H1 (cell line): ENCODE results near the gene TMEM130. TPM values are rescaled to one million over a fixed set of nuclear protein-coding genes. Genes with fewer than 3 reads are reported as not detected.

ENCODE experiments used
- CHD7 ChIP-seq: fragments of 300-600 bp; sonication (generic); IDR thresholded peaks from 2 replicates; pipeline ENCODE4 v1.7.1; 2012; ENCODE audit warnings: low read length, moderate library complexity, mild to moderate bottlenecking, inconsistent platforms; ENCODE audit not compliant: insufficient replicate concordance
- POU5F1 ChIP-seq: IDR thresholded peaks from 2 replicates; pipeline ENCODE4 v1.6.1; 2011; ENCODE audit warnings: low read depth, mild to moderate bottlenecking, low read length, moderate library complexity
- polyA plus RNA-seq, 7 experiments: library from polyadenylated mRNA; depleted of rRNA in 3 of 7; stranded (reverse) in 5 of 7; unstranded in 2 of 7; fragments of >200 nt in 5 of 7; fragments of 200-250 nt in 2 of 7; gene quantifications; 1 replicate in 5 of 7; 2 replicates in 1 of 7; 4 replicates in 1 of 7; pipeline versions ENCODE4 v1.2.1 to v1.2.3, GENCODE V29; 2011 to 2013; ENCODE audit warnings: missing spikeins in 2 of 7, mixed read lengths in 2 of 7
- total RNA-seq: library from RNA; stranded (reverse); fragmentation: NEBNext Ultra II Directional; extraction: Animal tissue kit (Norgen Biotek cat#: 25700); gene quantifications from 2 replicates; pipeline ENCODE4 v1.2.1, GENCODE V29; 2021

TMEM130 gene
- total and polyA plus RNA-seq, 2 of the 8 experiments (the other 6 are each of a cell fraction or from before 2014, with no cell fraction given), result 2.9 to 6.6 TPM

GRCh38 chr7:98827258-98827657 lies 42.6 kb downstream of the TMEM130 start (continued):
- no peak for TF ChIP-seq CHD7
- no peak for TF ChIP-seq POU5F1
